A549 treated with dexamethasone at 1 μM for 4 hours (cell line): ENCODE data around the gene OR6K2. TPM values are rescaled to one million over a fixed set of nuclear protein-coding genes. Genes with fewer than 3 reads are reported as not detected.

Experiments used
- total RNA-seq: library from RNA; stranded (reverse); fragments of 200-300 nt; extraction: Qiagen RNA extraction; gene quantifications from 5 replicates; pipeline ENCODE4 v1.2.3, GENCODE V29; 2022

The OR6K2 gene
- not detected in 5 replicates for total RNA-seq

GRCh38 chr1:158700552-158700951 lies at the start of gene OR6K2:
TSS of gene OR6K2 (minus strand) at chr1:158700652. CDS start at chr1:158700652, 0 bp downstream.

GRCh38 chr1:158720620-158721019 lies 20.2 kb upstream of the OR6K2 start, which contains the start of gene OR6K3:
TSS of gene OR6K3 (minus strand) at chr1:158720720. CDS start at chr1:158718115, 2,605 bp downstream.

GRCh38 chr1:158686111-158687009 lies 14.1 kb downstream of the OR6K2 start, which contains the start of gene SPTA1:
TSS of gene SPTA1 (minus strand) at chr1:158686715. CDS start at chr1:158686517, 198 bp downstream.

Other genes starting within 250 kb of the OR6K2 start
- not detected in 5 replicates for gene OR10K1, start 238.8 kb downstream of the OR6K2 start, total RNA-seq
- gene OR10R2, start 228.4 kb downstream of the OR6K2 start, total RNA-seq: not detected in 5 replicates
- not detected in 5 replicates for gene OR6Y1, start 146.2 kb downstream of the OR6K2 start, total RNA-seq
- gene OR6P1, start 130.1 kb downstream of the OR6K2 start, total RNA-seq: not detected in 5 replicates
- gene OR10X1, start 120.8 kb downstream of the OR6K2 start, total RNA-seq: not detected in 5 replicates
- gene OR10Z1, start 95.4 kb downstream of the OR6K2 start, total RNA-seq: not detected in 5 replicates
- not detected in 5 replicates for gene SPTA1, start 13.9 kb downstream of the OR6K2 start, total RNA-seq
- gene OR6K3, start 20.1 kb upstream of the OR6K2 start, total RNA-seq: not detected in 5 replicates
- gene OR6K6, start 54.1 kb upstream of the OR6K2 start, total RNA-seq: not detected in 5 replicates
- not detected in 5 replicates for gene OR6N1, start 71.5 kb upstream of the OR6K2 start, total RNA-seq
- not detected in 5 replicates for gene OR6N2, start 80.6 kb upstream of the OR6K2 start, total RNA-seq
- not detected in 5 replicates for gene MNDA, start 130.7 kb upstream of the OR6K2 start, total RNA-seq
- not detected in 5 replicates for gene PYHIN1, start 230.9 kb upstream of the OR6K2 start, total RNA-seq